Uterus (tissue), 2 donors: ENCODE measurements around the gene SLFN14.

Source experiments
- CTCF ChIP-seq, 4 experiments: fragments of 200-600 bp in 2 of 4; fragments of 450-650 bp in 2 of 4; sonication (generic) in 2 of 4; IDR thresholded peaks; one replicate each; pipeline ENCODE4 v1.5.1; 2016 to 2019; ENCODE audit warnings: antibody characterized with exemption in 4 of 4, mild to moderate bottlenecking in 2 of 4, moderate library complexity in 1 of 4
- POLR2A ChIP-seq, 2 donors: fragments of 450-650 bp; IDR thresholded peaks; one replicate each; pipeline ENCODE4 v1.6.1; 2016; ENCODE audit warnings: antibody characterized with exemption in 2 of 2, mild to moderate bottlenecking in 1 of 2, moderate library complexity in 1 of 2

DNA sequence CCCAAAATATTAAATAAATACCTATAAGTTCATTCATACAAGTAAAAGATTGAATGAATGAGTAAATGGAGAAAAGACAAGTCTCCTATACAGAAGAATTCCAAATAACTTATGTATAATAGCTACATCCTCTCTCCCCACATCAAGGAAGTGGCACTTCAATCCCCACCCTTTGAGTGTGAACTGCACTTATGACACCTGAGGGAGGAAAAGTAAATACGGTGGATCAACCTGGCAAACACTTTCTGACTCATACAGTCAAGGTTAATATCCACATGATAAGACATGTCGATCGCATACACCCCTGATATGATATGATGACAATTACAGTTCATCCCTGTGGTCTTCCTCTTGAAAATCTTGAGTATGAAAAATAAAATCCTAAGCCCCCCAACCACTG lies 41.2 kb downstream of the SLFN14 start:
- TF ChIP-seq POLR2A (IDR thresholded peaks at IDR 0.05) = no peak
- TF ChIP-seq CTCF (IDR thresholded peaks at IDR 0.05) = no peak
